NCI-H446 treated with DMSO at 0.1 percent for 48 hours (cell line): ENCODE measurements around the gene CCDC188.

Source experiments
- DNase-seq: peaks from one replicate; lab custom pipeline; 2025; lab: John Stamatoyannopoulos, UW

Gene CCDC188

DNA sequence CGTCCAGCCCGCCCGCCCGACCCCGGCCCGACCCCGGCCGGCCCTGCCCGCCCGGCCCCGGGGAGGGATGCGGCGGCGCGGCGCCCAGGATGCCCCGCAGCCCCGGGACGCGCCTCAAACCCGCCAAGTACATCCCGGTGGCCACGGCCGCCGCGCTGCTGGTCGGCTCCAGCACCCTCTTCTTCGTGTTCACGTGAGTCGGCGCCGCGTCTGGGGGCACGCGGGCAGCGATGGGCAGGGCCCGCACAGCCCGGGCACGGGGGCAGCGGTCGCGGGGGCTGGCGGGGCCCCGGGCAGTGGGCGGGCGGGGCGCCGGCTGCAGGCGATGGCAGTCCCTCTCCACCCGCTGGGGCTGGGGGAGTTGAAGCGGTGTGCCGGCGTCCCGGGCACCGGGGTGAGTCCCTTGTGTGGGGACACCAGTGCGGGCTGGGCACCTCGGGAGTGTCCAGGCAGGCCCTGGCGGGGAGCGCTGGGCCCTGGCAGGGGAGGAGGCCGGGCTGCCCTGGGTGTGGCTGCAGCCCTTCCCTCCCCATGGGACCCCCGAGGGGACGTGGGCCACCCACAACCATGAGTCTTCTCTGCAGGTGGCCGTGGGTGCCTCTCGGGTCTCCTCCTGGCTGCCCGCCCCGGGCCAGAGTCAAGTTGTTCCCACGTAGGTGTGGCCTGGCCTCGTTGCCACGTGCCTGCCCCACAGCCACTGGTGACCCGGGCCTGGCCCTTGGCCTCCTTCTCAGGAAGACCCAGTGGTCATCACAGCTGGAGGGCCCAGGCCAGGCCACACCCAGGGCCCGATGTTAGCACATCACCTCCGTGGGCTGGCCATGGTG, 18.8 kb downstream of the CCDC188 start:
- DNase-seq: no peak

DNA sequence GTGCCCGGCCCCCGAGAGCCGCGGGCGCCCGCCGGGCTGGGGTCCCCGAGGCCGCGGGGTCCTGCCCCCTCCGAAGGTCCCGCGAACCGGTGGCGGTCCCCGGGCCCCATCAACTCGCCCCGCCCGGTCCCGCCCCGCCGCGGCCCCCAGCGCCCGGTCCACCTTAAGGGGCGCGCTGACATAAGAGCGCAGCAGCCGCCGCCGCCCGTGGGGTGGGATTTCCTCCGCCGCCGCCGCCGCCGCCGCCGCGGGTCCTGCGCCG, 19.3 kb downstream of the CCDC188 start, which contains the start of gene ZDHHC8:
TSS of gene ZDHHC8 (plus strand) at position 208 of the 262 bp plus-strand sequence. CDS start 144 bp downstream, outside the sequence.
- no peak for DNase-seq

- DNase-seq: peak; percentile 19
Observed at GRCh38 chr22:20130731-20131596, 19.9 kb downstream of the CCDC188 start.

GRCh38 chr22:20130319-20130718, 20.5 kb downstream of the CCDC188 start:
- no peak for DNase-seq

- DNase-seq: no peak
Observed at GRCh38 chr22:20129747-20130014, 21.2 kb downstream of the CCDC188 start.

GRCh38 chr22:20128902-20129746, 21.7 kb downstream of the CCDC188 start:
- no peak for DNase-seq

GRCh38 chr22:20128619-20128901, 22.3 kb downstream of the CCDC188 start:
- DNase-seq: no peak

- no peak for DNase-seq
Observed at GRCh38 chr22:20127869-20128618, 22.8 kb downstream of the CCDC188 start.

DNA sequence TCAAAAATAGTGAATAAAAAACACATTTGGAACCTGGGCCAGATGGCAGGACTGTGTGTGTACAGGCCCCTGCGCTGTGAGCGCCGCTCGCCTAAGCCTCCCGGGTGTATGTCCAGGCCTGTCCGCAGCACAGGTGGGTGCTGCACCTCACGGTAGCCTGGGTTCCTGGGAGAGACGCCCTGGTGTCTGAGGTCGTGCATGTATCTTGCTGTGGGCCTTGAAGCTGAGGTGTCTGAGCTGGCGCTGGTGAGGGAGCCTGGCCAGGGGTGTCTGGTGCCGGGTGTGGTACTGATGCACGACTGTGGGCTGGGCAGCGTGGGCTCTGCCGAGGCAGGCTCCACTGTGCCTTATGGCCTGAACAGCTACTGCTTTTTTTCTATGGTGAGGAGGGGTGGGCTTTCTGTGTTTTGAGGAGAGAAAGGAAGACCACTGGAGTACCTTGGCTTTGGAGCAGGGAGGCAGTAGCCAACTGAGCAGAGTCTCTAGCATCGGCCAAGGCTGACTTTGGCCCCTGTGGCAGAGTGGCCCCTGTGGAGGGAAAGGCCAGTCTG, 23.5 kb downstream of the CCDC188 start:
- DNase-seq: no peak

DNA sequence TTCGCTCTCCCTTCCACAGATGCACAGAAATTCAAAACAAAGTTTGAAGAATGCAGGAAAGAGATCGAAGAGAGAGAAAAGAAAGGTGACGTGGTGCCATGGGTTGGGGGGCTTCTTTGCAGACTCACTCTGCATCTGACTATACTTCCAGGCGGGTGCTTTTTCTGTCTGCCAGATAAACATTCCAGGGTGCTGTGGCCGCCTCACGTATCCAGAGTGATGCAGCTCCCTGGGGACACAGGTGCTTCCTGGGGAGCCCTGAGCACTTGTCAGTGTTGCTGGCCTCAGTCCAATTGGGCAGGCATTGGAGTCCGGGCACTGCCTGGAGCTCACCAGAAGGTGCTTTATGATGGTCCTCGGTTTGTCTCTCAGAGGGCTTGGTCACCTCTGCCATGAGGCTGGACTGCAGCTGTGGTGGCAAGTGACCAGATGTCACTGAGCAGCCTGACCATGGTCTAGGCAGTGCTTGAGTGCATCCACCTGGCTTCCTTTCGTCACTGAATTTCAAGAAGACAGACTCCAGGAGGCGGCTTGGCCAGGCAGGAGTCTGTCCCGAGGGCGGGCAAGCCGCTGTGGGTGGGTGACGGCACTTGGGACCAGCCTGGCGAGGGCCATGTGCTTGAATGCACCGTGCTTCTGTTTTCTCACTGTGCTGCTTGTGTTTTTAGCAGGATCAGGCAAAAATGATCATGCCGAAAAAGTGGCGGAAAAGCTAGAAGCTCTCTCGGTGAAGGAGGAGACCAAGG, 24.4 kb downstream of the CCDC188 start:
- no peak for DNase-seq

DNA sequence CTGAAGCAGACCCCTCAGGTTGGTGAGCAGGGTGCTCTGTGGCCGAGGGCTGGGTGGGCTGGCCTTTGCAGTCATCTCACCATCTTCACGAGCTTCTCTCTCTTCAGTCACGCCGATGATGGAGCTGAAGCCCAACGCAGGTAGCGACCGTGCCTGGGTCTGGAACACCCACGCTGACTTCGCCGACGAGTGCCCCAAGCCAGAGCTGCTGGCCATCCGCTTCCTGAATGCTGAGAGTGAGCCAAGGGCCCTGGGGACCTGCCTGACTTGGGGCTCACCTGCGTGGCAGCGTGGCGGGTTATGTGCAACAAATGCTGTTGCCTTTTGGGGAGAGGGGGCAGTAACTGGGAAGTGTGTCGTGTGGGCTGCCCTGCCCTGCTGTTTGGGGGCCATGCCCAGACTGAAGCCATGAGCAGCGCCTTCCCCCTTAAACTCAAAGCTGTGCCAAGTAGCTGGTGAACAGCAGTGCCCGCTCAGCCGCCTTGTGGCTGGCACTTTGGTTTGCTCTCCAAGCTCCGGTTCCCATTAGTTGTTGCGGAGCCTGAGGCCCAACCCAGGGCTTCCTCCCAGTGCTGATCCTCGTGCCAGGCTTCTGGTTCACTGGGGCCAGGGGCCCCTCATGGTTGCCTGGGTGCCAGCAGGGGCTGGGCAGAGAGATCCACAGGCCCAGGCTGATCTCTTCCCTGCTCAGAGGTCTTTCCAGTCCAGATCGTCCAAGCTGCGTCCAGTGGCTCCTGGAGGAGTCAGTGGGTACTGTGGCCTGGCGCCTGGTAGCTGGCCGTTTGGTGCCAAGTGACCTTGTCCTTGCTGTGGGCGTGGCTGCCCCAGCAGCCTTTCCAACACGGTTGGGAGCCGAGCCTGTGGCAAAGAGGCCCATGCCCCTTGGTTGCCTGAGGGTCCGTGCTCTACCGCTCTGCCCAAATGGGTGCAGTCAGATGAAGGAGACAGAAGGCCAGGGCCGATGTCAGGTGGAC, 25.4 kb downstream of the CCDC188 start:
- no peak for DNase-seq

DNA sequence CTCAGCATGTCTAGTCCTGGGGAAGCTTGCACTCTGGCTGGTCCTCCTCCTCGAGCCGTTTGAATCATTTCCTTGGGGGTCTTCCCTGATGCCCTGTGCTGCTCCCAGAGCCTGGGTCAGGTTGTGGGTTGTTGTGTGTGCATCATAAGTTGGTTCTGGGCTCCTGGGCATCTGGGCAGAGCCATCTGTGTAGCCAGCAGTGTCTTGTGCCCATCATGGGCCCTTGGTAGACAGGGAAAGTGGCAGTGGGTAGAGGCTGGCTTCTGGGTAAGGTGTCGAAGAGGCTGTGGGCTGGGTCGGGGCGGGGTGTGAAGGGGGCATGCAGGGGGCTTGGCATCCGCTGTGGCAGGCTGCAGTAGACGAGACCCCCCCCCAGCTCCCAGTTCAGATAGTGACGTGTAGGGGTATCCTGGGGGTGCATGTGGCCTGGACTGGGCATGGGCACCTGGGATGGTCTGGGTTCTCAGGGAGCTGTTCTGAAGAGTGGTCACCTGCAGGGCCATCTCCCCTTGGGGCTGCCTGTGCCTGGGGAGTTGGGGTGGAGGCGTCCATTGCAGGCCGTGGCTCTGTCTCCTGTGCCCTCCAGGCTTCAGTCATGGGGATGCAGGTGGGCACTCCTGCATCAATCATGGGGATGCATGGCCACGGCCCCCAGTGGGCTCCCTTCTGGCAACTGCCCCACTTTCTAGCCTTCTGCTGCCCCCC, 26.6 kb downstream of the CCDC188 start:
- no peak for DNase-seq

- no peak for DNase-seq
Observed at GRCh38 chr22:20123366-20124082, 27.3 kb downstream of the CCDC188 start.

DNA sequence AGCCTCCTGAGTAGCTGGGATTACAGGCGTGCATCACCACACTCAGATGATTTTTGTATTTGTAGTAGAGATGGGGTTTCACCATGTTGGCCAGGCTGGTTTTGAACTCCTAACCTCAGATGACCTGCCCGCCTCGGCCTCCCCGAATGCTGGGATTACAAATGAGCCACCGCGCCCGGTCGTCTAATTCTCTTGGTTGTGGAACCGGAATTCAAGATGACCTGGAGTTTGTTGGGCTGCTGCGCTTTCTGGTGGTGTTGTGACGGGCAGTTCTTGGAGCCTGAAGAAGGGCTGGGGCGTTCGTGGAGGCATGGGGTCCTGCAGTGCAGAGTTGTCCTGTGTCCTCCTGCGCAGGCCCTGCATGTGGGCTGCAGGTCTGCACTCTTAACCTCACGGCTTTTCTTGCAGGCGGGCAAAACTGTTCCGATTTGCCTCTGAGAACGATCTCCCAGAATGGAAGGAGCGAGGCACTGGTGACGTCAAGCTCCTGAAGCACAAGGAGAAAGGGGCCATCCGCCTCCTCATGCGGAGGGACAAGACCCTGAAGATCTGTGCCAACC, 28.9 kb downstream of the CCDC188 start:
- no peak for DNase-seq

DNA sequence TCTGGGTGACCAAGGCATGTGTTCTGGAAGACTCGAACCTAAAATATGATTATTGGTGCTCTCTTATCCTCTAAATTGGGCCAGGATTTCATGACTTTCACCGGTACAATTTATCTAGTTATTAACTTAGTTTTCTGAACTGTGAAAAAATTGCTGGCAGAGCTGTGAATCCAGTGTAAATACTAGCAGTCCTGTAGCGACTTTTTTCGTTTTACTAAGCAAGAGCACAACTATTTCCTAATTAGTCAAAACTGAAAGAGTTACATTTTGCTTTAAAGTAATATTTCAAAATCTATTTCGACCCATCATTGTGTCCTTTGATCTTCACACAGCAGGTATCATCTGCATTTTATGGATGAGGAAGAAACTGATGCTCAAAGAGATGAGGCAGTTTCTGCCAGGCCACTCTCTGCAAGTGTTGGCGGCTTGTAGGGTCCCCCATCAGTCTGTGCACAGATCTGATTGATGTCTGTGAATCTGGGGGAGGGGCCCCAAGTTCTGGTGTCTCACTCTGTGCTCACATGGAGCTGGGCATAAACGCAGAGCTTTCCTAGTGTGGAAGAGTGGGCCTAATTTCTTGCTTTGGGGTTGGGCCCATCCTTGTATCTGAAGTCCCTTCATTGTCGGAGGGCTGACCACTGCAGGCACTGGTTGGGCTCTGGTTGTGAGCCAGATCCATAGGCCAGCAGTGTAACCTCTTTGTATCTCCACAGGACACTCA, 32.4 kb downstream of the CCDC188 start:
- DNase-seq: no peak

GRCh38 chr22:20117633-20118299, 33.1 kb downstream of the CCDC188 start:
- no peak for DNase-seq
